ENCODE measurements around the gene ABCD3. TPM values are rescaled to one million over a fixed set of nuclear protein-coding genes. Genes with fewer than 3 reads are reported as not detected.
"Not testable (repeated sequence)": the region's sequence is repeated elsewhere in the genome, so short reads cannot be mapped to it uniquely, and the experiment has no call there.

The ABCD3 gene
- total RNA-seq, 2 experiments from 2014 or later, result 33.3 to 33.7 TPM

DNA sequence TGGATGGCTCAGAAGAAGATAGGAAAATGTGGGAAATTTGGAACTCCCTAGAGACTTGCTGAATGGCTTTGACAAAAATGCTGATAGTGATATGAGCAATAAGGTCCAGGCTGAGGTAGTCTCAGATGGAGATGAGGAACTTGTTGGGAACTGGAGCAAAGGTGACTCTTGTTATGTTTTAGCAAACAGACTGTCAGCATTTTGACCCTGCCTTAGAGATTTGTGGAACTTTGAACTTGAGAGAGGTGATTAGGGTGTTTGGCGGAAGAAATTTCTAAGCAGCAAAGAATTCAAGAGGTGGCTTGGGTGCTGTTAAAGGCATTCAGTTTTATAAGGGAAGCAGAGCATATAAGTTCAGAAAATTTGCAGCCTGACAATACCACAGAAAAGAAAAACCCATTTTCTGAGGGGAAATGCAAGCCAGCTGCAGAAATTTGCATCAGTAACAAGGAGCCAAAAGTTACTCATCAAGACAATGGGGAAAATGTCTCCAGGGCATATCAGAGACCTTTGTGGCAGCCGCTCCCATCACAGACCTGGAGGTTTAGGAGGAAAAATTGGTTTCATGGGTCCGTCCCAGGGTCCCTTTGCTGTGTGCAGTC is 10.8 kb downstream of the ABCD3 start:
- not testable (repeated sequence) for H3K4me3 Mint-ChIP-seq, H3K9me3 Mint-ChIP-seq, DNase-seq, H3K27me3 Mint-ChIP-seq, H3K27ac Mint-ChIP-seq
- H3K36me3 Mint-ChIP-seq, result peaks cover 24% of the 10 kb centered on the region
- H3K4me1 Mint-ChIP-seq, result peaks cover 33% of the 10 kb centered on the region

DNA sequence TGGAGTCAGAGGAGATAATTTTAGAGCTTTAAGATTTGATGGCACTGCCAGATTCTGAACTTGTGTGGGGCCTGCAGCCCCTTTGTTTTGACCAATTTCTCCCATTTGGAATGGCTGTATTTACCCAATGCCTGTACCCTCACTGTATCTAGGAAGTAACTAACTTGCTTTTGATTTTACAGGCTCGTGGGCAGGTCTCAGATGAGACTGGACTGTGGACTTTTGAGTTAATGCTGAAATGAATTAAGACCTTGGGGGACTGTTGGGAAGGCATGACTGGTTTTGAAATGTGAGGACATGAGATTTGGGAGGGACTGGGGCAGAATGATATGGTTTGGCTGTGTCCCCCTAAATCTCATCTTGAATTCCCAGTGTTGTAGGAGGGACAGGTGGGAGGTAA is 11.9 kb downstream of the ABCD3 start:
- peaks cover 32% of the 10 kb centered on the region for H3K4me1 Mint-ChIP-seq
- peaks cover 24% of the 10 kb centered on the region for H3K36me3 Mint-ChIP-seq
- H3K27ac Mint-ChIP-seq, H3K27me3 Mint-ChIP-seq, H3K4me3 Mint-ChIP-seq, DNase-seq, H3K9me3 Mint-ChIP-seq: not testable (repeated sequence)

DNA sequence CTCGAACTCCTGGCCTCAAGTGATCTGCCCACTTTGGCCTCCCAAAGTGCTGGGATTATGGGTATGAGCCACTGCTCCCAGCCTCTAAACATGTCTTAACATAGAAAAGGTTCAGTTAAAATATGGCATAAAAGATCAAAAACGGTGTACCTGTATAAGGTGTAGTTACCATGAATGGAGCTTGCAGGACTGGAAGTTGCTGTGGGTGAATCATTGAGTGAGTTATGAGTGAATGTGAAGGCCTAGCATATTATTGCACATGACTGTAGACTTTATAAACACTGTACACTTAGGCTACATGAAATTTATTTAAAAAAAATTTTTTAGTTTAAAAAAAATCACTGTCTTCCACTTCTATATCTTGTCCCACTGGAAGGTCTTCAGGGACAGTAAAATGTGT is 15.7 kb downstream of the ABCD3 start:
- Mint-ChIP-seq H3K36me3 (peaks cover 42% of the 10 kb centered on the region), H3K27me3 (no peaks in the 10 kb centered on the region), H3K9me3 (peaks cover 13% of the 10 kb centered on the region), H3K4me1 (peaks cover 25% of the 10 kb centered on the region), H3K27ac (no peak overlapping the region), H3K4me3 (no peak overlapping the region)
- no peak for DNase-seq

DNA sequence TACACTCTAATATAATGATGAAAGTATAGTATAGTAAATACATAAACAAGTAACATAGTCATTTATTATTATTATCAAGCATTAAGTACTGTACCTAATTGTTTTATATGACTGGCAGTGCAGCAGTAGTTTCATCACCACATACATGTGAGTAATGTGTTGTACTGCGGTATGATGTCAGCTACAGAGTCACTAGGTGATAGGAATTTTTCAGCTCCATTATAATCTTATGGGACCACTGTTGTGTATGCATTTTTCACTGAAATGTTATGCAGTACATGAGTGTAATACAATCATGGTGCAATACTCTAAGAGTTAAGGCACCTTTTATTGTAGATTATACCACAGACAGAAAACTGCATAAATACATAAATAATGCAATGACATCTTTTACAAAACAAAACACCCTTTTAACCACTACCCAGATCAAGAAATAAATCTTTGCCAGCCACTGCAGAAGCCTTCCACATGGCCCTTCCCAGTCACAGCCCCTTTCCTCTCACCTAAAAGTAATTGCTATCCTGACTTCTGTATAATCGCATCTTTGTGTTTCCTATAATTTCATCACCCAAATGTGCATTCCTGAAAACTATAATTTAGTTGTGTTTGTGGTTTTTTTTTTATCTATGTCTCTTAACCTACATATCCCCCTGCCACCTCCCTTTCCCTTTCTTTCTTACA is 16.3 kb downstream of the ABCD3 start:
- no peak for DNase-seq
- peaks cover 39% of the 10 kb centered on the region for H3K36me3 Mint-ChIP-seq
- no peaks in the 10 kb centered on the region for H3K27me3 Mint-ChIP-seq
- H3K9me3 Mint-ChIP-seq, result peaks cover 11% of the 10 kb centered on the region
- H3K27ac Mint-ChIP-seq, result no peak overlapping the region
- peaks cover 27% of the 10 kb centered on the region for H3K4me1 Mint-ChIP-seq
- H3K4me3 Mint-ChIP-seq, result no peak overlapping the region

DNA sequence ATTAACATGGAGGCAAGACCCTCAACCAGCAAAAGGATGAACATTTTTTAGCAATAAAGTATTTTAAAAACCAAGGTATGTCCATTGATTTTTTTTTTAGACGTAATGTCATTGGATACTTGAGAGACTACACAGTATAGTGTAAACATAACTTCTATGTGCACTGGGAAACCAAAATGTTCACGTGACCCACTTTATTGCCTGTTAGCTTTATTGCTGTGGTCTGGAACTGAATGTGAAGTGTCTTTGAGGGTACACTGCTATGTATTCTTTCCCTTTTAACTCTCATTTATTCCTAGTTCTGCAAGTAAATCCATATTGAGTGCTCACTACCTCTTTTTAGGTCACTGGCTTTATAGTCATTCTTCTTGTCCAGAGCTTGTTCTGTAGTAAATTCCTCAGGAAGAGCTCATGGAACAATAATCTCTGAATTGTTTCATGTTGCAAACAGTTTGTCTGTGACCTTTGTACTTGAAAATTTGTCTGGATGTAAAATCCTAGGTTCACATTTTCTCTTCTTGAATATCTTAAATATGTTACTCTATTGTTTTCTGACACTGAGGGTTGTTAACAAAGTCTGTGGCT is 20.6 kb downstream of the ABCD3 start:
- Mint-ChIP-seq H3K27ac (no peak overlapping the region), H3K9me3 (peaks cover 30% of the 10 kb centered on the region), H3K27me3 (no peaks in the 10 kb centered on the region), H3K4me3 (no peak overlapping the region), H3K4me1 (peaks cover 24% of the 10 kb centered on the region), H3K36me3 (peaks cover 49% of the 10 kb centered on the region)
- no peak for DNase-seq

DNA sequence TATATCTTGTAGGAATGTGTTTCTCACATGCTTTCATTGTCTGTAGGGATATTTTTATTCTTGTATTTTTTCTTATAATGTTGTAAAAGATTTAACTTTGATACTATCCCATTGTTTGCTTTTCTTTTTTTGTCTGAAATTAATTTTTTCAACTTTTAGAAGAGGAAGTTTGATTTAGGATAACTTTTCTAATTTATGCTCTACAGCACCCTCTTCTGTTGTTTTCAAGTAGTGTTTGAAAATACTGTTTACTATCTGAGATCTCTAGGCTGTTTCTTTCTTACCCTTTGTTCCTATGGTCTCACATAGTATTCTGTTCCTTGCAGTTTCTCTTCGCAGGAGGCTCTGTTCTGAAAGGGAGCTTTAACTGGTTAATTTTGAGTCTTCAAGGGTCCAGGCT is 21.9 kb downstream of the ABCD3 start:
- Mint-ChIP-seq H3K9me3 (peaks cover 34% of the 10 kb centered on the region), H3K4me1 (peaks cover 20% of the 10 kb centered on the region), H3K27ac (no peak overlapping the region), H3K27me3 (no peaks in the 10 kb centered on the region), H3K36me3 (peaks cover 57% of the 10 kb centered on the region), H3K4me3 (no peak overlapping the region)
- no peak for DNase-seq

DNA sequence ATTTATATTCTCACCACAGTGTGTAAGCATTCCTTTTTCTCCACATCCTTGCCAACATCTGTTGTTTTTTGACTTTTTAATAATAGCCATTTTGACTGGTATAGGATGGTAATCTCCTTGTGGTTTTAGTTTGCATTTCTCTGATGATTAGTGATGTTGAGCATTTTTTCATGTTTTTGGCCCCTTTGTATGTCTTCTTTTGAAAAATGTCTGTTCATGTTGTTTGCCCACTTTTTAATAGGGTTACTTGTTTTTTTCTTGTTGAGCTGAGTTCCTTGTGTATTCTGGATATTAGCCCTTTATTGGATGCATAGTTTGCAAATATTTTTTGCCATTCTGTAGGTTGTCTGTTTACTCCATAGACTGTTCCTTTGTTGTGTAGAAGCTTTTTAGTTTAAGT is 24.9 kb downstream of the ABCD3 start:
- not testable (repeated sequence) for H3K4me3 Mint-ChIP-seq, DNase-seq, H3K27me3 Mint-ChIP-seq, H3K27ac Mint-ChIP-seq
- Mint-ChIP-seq H3K4me1 (peaks cover 17% of the 10 kb centered on the region), H3K9me3 (peaks cover 41% of the 10 kb centered on the region), H3K36me3 (peaks cover 56% of the 10 kb centered on the region)

DNA sequence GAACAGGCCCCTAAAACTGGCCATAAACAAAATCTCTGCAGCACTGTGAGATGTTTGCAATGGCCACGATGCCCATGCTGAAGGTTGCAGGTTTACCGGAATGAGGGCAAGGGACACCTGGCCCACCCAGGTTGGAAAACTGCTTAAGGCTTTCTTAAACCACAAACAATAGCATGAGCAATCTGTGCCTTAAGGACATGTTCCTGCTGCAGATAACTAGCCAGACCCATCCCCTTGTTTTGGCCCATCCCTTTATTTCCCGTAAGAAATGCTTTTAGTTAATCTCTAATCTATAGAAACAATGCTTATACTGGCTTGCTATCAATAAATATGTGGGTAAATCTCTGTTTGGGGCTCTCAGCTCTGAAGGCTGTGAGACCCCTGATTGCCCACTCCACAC is 26.6 kb downstream of the ABCD3 start:
- peak overlapping the region; percentile 45 for H3K27ac Mint-ChIP-seq
- H3K4me1 Mint-ChIP-seq, H3K4me3 Mint-ChIP-seq, DNase-seq, H3K27me3 Mint-ChIP-seq: not testable (repeated sequence)
- H3K9me3 Mint-ChIP-seq, result peaks cover 56% of the 10 kb centered on the region
- peaks cover 74% of the 10 kb centered on the region for H3K36me3 Mint-ChIP-seq

DNA sequence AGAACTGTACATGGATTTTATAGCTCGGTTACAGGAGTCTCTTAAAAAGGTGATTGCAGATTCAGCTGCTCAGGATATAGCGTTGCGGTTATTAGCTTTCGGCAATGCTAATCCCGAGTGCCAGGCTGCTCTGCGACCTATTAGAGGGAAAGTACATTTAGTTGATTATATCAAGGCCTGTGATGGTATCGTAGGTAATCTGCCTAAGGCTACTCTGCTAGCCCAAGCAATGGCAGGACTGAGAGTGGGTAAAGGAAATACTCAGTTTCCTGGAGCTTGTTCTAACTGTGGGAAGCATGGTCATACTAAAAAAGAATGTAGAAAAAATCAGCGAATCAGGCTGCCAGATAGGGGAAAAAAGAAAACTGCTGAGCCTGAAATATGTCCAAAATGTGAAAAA is 27.5 kb downstream of the ABCD3 start:
- not testable (repeated sequence) for H3K4me1 Mint-ChIP-seq, DNase-seq, H3K27me3 Mint-ChIP-seq, H3K4me3 Mint-ChIP-seq, H3K27ac Mint-ChIP-seq
- peaks cover 63% of the 10 kb centered on the region for H3K9me3 Mint-ChIP-seq
- H3K36me3 Mint-ChIP-seq, result peaks cover 76% of the 10 kb centered on the region

DNA sequence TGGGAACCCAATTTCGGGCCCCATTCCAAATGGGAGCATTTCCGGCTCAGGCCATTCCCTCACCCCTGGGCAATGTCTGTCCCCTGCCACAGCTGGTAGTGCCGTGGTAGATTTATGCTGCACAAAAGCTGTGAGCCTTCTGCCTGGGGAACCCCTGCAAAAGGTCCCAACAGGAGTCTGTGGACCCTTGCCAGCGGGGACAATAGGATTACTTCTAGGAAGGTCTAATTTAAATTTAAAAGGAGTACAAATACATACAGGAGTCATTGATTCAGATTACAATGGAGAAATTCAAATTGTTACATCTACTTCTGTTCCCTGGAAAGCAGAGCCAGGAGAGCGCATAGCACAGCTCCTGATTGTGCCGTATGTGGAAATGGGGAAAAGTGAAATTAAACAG is 28.0 kb downstream of the ABCD3 start:
- H3K27me3 Mint-ChIP-seq, DNase-seq, H3K4me3 Mint-ChIP-seq, H3K4me1 Mint-ChIP-seq, H3K27ac Mint-ChIP-seq: not testable (repeated sequence)
- peaks cover 65% of the 10 kb centered on the region for H3K9me3 Mint-ChIP-seq
- peaks cover 80% of the 10 kb centered on the region for H3K36me3 Mint-ChIP-seq

DNA sequence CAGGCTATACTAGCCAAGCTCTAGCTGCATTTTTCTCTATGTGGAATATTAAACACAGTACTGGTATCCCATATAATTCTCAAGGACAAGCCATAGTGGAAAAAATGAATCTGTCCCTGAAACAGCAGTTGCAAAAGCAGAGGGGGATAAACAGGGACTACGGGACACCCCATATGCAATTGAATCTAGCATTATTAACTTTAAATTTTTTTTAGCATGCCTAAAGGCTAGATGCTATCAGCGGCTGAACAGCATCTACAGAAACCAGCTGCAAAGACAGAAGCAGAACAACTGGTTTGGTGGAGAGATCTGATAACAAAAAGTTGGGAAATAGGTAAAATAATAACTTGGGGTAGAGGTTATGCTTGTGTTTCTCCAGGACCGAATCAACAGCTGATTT is 30.6 kb downstream of the ABCD3 start:
- H3K4me3 Mint-ChIP-seq, H3K27ac Mint-ChIP-seq, DNase-seq, H3K27me3 Mint-ChIP-seq, H3K4me1 Mint-ChIP-seq: not testable (repeated sequence)
- peaks cover 55% of the 10 kb centered on the region for H3K9me3 Mint-ChIP-seq
- H3K36me3 Mint-ChIP-seq, result peaks cover 80% of the 10 kb centered on the region

DNA sequence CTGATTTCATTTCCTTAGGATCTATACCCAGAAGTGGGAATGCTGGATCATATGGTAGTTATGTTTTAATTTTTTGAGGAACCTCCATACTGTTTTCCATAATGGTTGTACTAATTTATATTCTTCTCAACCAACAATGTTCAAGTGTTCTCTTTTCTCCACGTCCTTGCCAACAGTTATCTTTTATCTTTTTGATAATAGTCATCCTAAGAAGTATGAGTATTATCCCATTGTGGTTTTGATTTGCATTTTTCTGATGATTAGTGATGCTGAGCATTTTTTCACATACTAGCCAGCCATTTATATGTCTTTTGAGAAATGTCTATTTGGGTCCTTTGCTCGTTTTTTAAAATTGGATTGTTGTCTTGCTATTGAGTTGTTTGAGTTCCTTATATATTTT is 38.5 kb downstream of the ABCD3 start:
- H3K36me3 Mint-ChIP-seq, result peaks cover 36% of the 10 kb centered on the region
- DNase-seq, result no peak
- H3K9me3 Mint-ChIP-seq, result peaks cover 11% of the 10 kb centered on the region
- H3K27ac Mint-ChIP-seq, result no peak overlapping the region
- no peaks in the 10 kb centered on the region for H3K27me3 Mint-ChIP-seq
- H3K4me3 Mint-ChIP-seq, result no peak overlapping the region
- peaks cover 7% of the 10 kb centered on the region for H3K4me1 Mint-ChIP-seq

DNA sequence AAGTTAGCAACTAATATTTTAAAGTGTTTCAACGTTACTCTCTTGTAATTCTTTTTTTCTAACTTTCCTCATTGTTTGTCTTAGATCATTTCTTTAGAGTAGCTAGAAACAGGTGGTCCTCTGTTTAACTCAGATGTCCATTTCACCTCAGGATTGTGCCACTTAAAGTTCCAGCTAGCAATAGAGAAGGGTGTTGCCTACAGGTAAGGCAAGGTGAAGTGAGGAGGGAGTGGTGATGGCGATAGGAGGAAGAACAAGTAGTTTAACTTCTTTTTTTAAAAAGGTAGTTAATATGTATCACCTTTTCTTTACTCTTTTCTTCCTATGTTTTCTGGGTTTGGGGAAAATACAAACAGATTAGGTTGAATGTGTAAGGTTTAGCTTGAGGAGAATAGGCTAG is 44.4 kb downstream of the ABCD3 start:
- H3K4me1 Mint-ChIP-seq, result peaks cover 6% of the 10 kb centered on the region
- H3K4me3 Mint-ChIP-seq, result no peak overlapping the region
- no peak for DNase-seq
- H3K27me3 Mint-ChIP-seq, result no peaks in the 10 kb centered on the region
- no peaks in the 10 kb centered on the region for H3K9me3 Mint-ChIP-seq
- H3K36me3 Mint-ChIP-seq, result peaks cover 15% of the 10 kb centered on the region
- H3K27ac Mint-ChIP-seq, result no peak overlapping the region

DNA sequence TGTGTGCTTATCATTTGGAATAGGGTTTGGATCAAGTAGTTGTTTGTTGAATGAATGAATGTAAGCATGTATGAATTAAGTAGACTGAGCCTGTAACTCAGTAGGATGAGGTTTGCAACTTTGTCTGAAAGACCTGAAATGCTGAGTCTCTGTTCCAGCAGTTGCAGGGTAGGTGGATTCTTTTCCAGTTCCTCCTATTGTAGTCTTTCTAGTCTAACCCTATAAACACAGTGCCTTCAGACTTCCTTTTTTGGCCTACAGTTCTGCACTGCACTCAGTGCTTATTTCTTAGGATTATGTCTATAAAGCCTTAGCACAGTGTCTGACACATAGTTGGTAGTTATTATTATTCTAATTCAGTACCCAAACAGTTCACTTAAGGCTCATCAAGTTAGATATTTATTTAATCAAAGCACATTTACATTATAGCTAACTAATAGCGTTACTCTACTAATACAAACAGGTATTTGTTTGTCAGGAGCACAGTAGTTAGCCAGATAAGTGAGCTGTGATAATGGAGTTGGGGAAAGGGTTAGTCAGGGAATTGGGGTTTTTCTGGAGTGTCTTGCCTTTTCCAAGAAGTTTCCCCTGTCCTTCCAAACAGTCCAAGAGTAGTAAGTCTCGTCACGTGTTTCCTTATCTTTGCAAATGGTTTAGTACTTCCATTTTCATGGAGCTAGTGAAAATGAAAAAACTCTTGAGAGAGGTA is 45.0 kb downstream of the ABCD3 start:
- Mint-ChIP-seq H3K4me1 (peaks cover 6% of the 10 kb centered on the region), H3K36me3 (peaks cover 15% of the 10 kb centered on the region), H3K9me3 (no peaks in the 10 kb centered on the region), H3K27me3 (no peaks in the 10 kb centered on the region), H3K4me3 (no peak overlapping the region), H3K27ac (no peak overlapping the region)
- DNase-seq, result no peak

DNA sequence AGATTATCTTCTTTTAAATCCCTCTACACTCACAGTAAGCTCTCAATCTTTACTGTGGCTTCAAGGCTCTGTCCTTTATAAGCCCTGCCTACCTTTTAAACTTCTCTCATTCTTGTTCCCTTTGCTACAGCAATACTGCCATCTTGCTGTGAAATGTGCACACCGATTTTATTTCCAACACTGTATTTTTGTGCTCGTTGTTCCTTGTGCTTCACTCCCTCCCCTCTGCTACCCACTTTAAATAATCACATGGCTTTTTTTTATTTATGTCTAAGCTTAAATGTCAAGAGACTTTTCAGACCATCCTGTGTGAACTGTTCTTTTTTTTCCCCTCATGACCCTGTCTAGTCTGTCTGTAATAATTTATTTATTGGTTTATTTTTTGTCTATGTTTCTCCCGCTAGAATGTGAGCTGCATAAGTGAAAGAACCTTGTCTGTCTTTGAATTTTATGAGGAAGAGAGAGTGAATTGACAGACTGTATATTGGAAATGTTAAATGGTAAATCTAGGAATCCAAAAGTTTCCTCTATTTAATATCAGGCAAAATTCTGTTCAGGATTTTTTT is 45.7 kb downstream of the ABCD3 start:
- H3K36me3 Mint-ChIP-seq, result peaks cover 14% of the 10 kb centered on the region
- H3K27ac Mint-ChIP-seq, result no peak overlapping the region
- no peak for DNase-seq
- H3K9me3 Mint-ChIP-seq, result no peaks in the 10 kb centered on the region
- H3K27me3 Mint-ChIP-seq, result no peaks in the 10 kb centered on the region
- H3K4me3 Mint-ChIP-seq, result no peak overlapping the region
- H3K4me1 Mint-ChIP-seq, result peaks cover 6% of the 10 kb centered on the region

All from activated naive CD8-positive, alpha-beta T cell treated with anti-CD3 and anti-CD28 coated beads for 36 hours (primary cell).